HG03575 (cell line): ENCODE data around the gene ZNF792.
"Not testable (repeated sequence)": the region's sequence is repeated elsewhere in the genome, so short reads cannot be mapped to it uniquely, and the experiment has no call there.

Source experiments
- ATAC-seq: cut with Tn5 transposase; IDR thresholded peaks from one replicate; pipeline ENCODE4 v1.9.1; 2021; ENCODE audit not compliant: unreplicated experiment, insufficient number of reproducible peaks, low FRiP score; ENCODE audit errors: extremely low read depth

The ZNF792 gene

DNA sequence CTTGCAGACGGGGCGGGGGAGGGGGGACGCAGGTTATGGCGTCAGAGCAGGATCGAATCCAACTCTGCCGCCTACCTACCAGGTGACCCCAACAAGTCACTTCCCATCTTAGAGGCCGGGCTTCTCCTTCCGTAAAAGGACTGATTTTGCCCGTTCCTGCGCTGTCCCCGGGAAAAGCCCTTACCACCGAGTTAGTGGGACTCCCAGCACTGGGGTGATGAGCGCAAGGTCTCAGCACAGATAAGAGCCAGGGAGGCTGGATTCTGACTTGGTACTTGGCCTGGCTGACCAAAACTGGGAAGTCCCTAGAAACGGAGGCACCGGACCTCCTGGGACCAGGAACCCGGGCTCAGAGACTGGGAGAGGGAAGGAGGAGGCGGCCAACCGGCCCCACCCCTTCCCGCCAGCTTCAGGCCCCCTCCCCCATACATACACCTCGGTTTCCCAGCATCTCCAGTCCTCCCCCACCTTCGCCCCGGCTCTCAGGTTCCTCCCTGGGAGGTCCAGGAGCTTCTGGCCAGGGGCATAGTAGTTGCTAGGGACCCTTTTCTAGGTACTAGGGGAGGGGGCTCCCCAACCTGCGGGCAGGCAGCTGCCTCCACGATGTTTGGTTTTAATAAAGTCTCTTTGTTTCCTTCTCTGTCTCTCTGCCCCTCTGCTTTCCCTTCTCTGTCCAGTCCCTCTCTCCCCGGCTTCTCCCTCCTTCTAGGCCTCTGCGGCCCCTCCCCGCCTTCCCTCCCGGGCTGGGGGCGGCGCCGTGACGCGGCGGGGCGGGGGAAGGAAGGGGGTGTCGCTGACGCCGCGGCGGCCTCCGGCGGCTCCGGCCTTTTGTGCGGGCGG is 35.7 kb upstream of the ZNF792 start, which contains the start of gene GRAMD1A:
Gene GRAMD1A (plus strand): TSS at position 826 of the 840 bp plus-strand sequence. CDS start 156 bp downstream, outside the sequence.
- ATAC-seq: no peak

DNA sequence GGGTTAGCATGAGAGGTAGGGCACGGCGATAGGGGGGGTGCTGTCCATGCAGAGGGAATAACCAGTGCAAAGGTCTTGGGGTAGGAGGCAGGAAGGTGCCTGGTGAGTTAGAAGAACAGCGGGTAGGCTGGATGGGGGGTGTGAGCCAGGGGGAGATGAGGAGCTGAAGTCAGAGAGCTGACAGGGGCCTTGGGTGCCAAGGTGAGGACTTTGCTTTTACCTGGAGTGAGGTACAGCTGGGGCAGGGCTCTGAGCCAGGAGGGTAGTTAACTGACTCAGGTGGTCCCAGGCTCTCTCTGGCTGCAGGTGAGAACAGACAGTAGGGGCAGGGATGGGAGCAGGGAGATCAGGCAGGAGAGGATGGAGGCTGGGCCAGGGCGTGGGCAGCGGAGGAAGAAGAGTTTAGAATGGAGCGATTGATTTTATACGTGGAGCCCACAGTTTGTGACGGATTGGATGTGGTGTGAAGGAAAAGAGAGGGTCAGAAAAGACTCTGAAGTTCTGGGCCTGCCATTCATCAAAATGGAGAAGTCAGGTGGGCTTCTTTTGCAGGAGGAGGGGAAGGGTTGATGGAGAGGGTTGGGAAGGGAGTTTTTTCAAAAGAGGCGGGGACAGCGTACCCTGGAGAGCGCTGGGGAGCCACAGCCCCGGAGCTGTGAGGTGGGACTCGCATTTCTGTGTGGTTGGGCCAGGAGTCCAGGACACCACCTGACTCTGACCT is 34.9 kb upstream of the ZNF792 start:
- ATAC-seq: no peak

DNA sequence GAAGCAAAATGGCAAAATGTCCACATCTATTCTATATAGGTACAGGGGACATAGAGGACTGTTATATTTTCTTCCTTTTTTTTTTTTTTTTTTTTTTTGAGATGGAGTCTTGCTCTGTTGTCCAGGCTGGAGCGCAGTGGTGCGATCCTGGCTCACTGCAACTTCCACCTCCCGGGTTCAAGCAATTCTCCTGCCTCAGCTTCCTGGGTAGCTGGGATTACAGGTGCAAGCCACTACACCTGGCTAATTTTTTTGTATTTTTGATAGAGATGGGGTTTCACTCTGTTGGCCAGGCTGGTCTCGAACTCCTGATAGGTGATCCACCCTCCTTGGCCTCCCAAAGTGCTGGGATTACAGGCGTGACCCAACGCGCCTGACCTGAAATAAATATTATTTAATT is 34.2 kb upstream of the ZNF792 start:
- ATAC-seq: not testable (repeated sequence)

DNA sequence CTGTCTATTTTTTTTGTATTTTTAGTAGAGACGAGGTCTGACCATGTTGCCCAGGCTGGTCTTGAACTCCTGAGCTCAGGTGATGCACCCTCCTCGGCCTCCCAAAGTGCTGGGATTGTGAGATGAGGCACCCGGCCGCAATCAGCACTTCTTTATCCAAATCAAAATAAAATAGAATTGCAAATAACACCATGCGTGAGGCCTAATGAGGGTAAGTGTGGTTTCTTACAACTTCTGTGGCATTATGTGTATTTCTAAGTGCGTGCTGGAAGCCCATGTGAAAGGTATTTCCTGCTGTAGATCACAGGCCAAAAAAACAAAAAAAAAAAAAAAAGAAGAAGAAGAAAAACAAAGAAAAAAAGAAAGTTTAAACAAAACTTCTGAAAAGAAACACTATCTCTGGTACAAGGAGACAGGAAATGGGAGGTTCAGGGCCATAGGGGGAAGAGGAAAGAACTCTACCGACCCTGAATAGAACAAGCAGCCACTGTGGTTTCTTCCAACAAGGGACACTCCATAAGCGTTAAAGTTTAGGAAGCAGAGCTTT is 33.1 kb upstream of the ZNF792 start:
- no peak for ATAC-seq

DNA sequence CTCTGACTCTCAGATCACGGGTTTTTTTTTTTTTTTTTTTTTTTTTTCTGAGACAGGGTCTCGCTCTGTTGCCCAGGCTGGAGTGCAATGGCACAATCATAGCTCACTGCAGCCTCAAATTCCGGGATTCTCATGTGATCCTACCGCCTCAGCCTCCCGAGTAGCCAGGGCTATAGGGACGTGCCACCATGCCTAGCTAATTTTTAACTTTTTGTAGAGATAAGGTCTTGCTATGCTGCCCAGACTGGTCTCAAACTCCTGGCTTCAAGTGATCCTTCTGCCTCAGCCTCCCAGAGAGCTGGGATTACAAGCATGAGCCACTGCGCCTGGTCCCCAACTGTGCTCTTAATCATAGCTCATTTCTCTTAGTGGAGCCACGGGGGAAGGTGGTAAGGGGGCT is 31.5 kb upstream of the ZNF792 start:
- no peak for ATAC-seq

DNA sequence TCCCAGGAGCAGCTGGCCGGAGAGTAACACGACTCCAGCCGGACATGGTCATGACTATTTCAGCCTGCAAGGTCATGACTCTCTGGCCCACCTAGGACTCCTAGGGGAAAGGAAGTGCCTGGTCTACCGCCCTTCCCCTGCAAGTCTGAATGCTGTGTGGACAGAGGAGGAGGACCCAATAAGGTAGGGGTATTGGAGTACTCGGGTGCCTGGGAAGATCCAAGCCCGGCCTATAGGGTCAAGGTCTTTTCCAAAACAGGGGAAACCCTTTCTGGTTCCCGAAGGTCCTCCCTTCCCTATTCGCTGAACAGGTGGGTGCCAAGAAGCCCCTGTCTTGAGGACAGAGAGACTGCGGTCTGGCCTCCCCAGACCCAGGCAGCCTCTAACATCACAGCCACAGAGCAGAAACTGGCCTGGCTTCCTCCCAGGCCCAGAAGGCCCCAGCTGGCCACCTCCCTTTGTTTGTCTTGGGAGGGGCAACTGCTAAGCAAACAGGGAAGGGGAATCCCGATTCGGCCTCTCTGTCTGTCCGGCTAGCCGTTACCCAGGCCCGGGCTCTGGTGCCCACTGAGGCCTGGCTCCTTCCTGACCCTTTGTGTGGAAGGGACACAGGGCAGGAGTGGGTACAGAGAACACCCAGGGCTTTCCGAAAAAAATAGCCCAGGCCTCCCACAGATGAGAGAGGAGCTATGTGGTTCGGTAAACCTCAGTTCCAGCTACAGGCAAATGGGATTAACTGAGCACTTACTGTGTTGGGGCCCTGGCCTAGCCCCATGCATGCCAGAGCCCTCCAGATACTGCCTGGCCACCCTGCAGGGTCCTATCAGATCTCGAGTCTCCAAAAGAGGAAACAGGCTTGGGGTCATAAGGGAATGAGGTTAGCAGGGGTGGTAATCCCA is 30.9 kb upstream of the ZNF792 start:
- ATAC-seq: no peak

DNA sequence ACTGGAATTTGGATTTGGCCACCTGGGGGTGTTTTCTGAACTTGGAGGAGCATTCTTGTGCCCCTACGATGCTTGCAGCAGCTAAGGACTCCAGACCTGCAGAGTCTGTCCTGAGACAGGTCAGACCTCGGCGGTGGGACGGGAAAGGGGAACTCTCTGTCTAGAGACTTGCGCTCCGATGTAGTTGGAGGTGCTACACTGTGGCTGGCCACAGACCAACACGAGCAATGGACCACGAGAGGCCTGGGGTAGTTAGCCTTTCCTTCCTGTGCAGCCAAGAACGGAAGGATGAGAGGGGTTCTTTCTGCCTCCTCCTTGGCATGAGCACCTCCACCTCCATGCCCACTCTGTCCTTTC is 30.2 kb upstream of the ZNF792 start:
- no peak for ATAC-seq

DNA sequence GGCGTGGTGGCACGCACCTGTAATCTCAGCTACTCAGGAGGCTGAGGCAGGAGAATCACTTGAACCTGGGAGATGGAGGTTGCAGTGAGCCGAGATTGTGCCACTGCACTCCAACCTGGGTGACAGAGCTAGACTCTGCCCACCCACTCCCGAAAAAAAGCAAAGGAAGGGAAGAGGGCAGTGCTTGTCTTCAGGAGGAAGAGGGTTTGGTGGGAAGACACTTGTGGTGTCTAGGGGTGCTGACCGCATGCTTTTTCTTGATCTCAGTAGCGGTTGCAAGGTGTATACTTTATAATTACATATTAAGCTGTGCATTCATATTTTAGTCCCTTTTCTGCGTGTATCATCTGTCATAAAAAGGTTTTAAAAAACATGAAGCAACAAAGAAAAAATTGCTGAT is 28.6 kb upstream of the ZNF792 start:
- not testable (repeated sequence) for ATAC-seq

DNA sequence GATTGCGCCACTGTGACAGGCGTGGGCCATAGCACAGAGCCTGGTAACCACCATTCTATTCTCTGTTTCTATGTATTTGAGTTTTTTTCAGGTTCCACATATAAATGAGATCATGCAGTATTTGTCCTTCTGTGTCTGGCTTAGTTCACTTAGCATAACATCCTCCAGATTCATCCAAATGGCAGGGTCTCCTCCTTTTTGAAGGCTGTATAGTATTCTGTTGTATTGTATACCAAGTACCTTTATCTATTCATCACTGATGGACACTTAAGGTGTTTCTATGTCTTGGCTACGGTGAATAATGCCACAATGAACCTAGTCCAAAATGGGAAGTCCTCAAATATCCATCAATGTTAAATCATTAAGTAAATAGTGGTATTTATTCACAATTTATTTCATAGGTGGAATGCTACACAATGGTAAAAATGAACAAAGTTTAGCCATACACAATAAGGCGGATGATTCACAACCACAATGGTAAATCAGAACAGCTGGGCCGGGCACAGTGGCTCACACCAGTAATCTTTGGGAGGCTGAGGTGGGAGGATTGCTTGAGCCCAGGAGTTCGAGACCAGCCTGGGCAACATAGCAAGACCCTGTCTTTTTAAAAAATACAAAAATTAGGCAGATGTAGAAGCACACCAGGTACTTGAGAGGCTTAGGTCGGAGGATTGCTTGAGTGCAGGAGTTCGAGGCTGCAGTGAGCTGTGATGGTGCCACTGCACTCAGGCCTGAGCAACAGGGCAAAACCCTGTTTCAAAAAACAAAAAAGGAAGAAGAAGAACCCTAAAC is 27.7 kb upstream of the ZNF792 start:
- no peak for ATAC-seq

DNA sequence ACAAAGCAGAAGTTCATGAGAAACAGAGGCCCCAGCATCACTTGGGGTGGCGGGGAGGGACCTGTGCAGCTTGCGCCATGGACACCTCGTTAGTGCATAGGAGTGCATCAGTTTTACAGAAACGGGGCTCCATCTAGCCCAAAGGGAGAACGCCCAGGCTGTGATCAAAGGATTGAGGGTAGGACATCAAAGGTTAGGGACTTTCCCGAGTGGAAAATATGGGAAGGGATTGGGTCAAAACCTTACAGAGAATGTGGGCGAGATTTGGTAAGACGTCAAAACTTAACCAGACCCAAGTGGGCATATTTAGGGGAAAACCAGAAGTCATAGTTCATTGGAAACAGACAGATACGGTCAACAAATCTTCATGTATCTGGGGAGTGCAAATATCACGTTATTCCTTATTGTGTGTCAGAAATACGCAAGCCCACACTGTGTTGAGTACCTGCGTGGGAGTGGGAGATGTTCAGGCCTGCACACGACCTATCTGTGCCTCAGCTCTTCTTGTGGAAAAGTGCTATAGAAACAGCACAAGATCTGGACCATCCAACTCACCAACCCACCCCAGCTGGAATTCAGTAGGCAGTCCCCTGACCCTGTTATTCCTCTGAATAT is 26.7 kb upstream of the ZNF792 start:
- no peak for ATAC-seq

DNA sequence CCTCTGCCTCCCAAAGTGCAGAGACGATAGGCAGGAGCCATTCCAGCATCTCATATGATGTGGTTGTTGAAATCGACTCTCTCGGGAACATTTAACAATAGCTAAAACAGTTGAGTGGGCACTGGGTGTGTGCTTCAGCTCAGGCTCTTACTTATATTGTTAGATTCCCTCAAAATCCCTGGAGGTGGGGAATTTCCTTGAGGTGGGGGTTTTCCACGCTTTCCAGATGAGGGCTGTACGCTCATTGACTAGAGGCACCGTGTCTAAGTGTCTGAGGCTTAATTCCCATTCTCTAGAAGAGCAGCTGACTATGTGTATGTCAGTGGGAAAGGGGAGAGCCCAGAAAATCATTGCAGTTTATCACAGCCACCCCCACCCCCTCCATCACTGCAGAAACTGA is 25.3 kb upstream of the ZNF792 start:
- ATAC-seq: no peak

DNA sequence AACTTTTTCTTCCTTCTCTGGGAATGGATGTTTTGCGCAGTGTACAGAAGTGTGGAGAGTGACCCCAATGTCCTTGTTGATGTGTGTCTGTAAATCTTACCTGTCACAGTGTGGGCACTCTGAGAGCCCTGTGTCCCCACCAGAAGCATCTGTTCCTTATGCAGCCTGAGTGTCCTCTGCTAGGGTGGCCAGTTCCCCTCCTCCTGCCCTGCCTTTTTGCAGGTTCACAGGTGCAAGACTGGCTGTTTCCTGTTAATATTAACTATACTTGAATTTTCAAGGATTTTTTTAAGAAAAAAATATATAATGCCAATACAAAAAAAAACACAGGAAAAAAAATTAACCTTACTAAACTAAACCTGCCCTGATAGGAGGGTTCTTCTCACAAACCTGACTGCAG is 24.1 kb upstream of the ZNF792 start:
- ATAC-seq: no peak

DNA sequence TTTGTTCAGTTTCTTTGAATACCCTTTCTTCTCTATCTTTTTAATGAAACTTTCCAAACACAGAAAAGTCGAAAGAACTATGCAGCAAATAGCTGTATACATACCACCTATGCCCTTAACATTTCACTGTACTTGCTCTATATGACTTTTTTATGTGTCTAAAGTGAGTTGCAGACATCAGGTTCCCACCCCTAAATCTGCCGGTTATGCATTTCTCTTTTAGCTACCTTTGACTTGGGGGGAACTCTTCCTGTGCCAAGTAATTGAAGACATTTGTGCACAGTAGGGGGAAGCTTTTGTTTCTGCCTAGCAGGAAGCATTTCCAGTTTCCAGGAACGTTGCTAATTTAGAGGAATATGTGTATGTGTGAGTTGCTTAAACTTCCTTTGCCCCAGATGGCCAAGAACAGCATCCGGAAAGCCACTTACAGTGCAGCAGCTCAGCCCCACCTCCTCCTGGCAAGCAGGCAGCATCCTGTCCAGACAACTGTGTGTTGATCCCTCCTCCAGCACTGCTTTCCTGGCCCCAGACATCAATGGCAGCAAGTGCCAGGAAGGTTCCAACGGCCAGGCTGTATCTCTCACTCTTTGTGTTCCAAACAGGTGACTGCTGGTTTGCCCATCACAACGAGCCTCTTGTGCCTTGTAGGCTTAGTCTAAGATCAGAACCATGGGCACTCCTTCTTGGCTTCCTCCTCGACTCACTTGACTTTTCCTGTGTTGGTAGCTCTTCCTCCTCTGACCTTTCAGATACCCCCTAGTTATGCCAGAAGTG is 21.4 kb upstream of the ZNF792 start:
- ATAC-seq: no peak

DNA sequence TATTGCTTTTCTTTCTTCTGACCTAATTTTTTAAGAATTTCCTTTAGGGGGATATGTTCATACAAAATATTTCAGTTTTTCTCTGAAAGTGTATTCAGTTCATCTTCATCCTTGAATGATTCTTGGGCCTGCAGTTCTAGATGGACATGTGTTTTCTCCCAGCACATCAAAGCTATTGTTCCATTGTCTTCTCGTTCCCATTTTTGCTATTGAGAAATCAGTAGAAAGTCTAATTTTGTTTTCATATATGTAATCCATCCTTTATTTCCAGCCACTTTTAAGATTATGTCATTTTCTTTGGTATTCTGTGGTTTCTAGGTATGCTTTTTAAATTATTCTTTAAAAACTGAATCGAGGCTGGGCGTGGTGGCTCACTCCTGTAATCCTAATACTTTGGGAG is 20.3 kb upstream of the ZNF792 start:
- ATAC-seq: no peak

DNA sequence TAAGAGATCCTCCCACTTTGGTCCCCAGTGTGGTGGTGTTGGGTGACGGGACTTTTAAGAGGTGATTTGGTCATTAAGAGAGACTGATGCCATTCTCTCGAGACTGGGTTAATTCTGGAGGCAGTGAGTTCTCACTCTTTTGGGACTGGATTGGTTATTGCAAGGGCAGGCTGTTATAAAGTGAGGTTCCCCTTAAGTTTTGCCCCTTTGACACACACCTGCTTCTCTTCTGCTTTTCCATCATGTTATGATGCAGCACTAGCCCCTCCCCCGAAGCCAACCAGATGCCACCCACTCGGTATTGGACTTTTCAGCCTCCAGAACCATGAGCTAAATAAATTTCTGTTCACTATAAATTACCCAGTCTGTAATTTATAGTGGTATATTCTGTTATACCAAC is 19.8 kb upstream of the ZNF792 start:
- ATAC-seq: no peak

DNA sequence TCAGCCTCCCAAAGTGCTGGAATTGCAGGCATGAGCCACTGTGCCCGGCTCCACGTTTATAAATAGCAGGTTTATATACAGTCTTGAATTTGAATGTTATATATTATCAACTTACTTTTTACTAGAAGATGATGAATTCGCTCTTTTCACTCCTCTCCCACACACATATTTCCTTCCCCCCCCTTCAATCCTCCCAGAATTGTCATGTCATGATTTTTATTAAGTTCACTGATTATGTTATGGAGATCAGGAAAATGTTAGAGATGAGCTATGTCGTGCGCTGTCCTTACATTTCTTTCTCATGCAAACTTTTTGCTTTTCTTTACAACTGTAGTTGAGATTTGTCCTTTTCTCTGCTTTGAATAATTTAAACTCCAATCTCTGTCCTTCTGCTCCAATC is 18.2 kb upstream of the ZNF792 start:
- no peak for ATAC-seq

DNA sequence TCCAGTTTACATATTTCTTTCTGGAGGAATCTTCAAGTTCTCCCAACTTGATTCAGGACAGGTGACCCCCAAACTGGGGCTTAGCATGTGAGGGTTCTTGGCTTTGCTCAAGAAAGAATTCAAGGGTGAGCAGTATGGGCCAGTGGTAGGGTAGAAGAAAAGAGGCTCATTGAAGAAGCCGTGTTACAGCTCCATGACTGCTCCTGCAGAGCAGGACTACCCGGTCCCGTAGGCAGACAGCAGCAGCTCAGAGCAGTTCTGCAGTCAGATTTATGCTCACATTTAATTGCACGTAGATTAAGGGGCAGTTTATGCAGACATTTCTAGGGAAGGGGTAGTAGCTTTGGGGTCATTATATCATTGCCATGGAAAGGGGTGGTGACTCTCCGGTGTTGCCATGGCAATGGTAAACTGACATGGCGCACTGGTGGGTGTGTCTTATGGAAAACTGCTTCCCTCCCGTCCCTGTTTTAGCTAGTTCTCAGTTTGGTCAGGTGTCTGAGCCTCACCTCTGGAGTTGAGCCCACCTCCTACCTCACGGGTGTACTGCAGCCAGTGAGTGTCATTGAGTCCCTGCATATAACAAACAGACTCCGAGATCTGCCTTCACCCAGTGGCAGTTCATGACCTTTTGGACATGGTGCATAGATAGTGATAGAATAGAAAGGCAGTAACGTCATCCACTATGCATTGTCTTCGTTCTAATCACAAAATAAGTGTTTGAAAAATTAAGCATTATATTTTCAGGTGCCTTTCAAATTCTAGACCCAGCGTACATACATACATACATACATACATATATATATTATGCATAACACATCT is 16.0 kb upstream of the ZNF792 start:
- ATAC-seq: no peak
